ENCODE data around the gene SCRT2.
"Not testable (repeated sequence)": the region's sequence is repeated elsewhere in the genome, so short reads cannot be mapped to it uniquely, and the experiment has no call there.

SCRT2 gene

DNA sequence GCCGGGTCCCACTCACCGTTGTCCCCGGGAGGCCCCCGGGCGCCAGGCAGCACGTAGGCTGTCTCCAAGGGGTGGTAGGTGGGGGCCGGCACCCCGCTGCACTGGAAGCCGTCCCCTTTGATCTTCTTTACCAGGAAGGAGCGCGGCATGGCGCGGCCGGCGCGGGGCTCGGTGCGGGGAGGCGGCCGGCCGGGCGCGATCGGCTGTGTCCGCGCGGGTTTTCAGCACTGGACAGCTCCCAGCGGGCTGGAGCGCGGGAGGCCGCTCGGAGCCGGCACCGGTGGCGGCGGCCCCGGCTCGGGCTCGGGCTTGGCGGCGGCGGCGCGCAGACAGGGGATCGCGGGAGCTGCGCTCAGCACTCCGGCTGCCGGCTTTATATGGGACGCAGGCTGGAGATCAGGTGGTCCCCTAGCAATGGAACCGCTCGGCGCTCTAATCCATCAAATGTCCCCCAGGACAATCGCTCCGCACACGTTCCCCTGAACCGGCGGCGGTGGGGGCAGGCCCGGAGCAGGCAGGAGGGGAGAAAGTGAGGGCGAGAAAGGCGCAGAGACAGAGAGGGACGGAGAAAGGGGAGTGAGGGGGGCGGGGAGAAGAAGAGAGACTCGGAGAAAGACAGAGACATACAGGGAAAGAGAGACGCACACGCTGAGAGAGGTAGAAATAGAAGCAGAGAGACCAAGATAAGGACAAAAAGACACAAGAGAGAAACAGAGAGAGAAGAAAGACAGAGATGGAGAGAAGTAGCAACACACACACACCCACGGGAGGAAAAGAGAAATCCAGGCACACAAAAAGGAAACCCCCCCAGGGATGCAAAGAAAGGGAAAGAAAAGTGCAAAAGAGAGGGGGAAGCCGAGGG is at the start of gene SCRT2:
TSS of gene SCRT2 (minus strand) at position 350 of the 862 bp plus-strand sequence. CDS start at position 149, 201 bp downstream.
- peak within 1 kb of the TSS; percentile 48; the same call in 1 of the 2 replicates for H3K27ac ChIP-seq
- TF ChIP-seq, protein P1, sequence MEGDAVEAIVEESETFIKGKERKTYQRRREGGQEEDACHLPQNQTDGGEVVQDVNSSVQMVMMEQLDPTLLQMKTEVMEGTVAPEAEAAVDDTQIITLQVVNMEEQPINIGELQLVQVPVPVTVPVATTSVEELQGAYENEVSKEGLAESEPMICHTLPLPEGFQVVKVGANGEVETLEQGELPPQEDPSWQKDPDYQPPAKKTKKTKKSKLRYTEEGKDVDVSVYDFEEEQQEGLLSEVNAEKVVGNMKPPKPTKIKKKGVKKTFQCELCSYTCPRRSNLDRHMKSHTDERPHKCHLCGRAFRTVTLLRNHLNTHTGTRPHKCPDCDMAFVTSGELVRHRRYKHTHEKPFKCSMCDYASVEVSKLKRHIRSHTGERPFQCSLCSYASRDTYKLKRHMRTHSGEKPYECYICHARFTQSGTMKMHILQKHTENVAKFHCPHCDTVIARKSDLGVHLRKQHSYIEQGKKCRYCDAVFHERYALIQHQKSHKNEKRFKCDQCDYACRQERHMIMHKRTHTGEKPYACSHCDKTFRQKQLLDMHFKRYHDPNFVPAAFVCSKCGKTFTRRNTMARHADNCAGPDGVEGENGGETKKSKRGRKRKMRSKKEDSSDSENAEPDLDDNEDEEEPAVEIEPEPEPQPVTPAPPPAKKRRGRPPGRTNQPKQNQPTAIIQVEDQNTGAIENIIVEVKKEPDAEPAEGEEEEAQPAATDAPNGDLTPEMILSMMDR (conservative IDR thresholded peaks at IDR 0.05), result no peak

DNA sequence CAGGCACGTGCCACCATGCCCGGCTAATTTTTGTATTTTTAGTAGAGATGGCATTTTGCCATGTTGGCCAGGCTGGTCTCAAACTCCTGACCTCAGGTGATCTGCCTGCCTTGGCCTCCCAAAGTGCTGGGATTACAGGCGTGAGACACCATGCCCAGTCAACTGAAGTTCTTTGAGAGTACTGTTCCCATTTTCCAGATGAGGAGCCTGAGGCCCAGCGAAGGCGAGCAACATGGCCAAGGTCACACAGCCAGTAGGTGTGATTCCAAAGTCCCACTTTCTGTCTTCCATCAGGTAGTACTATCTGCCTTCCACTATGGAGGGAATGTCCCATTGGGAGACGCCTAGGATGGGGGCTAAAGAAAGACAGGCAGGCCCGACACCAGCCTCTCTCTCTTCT is 49.2 kb upstream of the SCRT2 start:
- H3K27ac ChIP-seq, result not testable (repeated sequence)

DNA sequence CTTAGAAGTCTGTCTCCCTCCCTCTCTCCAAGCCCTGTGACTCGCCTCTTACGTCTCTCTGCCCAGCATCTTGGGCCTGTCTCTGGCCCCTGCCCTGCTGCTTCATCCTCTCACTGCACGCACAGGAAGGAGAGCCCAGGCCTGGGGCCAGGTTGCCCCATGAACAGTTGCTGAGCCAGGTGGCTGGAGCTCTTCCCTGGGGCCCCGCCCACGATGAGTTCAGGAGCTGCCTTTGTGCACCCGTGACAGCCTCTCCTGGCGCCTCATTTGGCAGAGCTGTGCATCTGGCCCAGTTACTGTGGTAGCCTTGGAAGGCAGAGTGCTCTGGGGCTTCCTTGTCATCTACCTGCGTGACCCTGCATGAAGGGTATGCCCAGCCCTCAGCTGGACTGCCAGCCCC is 48.2 kb upstream of the SCRT2 start:
- TF ChIP-seq, protein P1 (conservative IDR thresholded peaks at IDR 0.05), result no peak
- H3K27ac ChIP-seq, result no peak overlapping the region

DNA sequence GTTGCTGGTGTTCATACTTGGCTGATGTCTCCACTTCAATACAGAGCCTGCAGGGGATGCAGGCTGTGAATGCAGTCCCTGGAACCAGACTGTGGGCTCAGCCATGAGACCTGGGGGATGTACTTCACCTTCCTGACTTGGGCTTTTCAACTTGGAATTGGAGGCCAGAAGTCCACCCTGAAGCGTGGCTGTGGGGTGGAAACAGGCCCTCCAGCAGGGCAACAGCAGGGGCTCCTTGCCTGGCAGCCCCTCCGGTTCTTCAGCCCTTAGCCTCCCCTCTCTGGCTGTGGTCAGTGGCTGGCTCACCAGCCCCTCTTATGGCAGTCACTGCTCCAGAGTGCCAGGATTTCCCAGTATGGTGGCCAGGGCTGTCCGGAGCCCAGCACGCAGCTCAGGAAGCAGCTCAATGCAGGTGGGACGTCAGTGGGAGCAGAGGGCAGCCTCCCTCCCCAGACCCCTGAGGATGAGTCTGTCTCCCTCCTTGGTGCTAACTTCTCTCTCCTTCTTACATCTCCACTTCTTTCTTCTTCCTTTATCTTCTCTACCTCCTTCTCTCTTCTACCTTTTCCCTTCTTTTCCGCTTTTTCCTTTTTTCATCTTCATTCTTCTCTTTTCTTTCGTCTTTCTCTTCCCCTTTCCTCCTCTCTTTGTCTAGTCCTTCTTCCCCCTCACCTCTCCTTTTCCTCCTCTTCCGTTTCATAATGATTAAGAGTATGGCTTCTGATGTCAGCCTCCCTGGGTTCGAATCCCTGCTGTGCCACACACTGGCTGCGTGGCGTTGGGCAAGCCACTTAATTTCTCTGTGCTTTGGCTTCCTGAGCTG is 47.4 kb upstream of the SCRT2 start:
- TF ChIP-seq, protein P1 (conservative IDR thresholded peaks at IDR 0.05), result no peak
- no peak overlapping the region for H3K27ac ChIP-seq

DNA sequence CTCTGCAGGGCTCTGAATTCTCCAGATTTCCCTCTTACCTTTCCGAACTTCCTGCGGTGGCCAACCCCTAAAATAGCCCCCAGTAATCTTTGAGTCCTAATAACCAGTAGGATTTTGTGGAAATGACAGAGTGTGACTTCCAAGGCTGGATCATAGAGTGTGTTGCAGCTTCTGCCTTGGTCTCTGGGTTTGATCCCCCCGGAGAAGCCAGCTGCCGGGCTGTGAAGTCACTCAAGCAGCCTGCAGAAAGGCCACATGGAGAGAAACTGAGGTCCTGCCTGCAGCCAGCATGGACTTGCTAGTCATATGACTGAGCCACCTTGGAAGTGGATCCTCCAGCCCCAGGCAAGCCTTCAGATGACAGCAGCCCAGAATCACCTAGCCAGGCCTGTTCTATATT is 46.3 kb upstream of the SCRT2 start:
- no peak overlapping the region for H3K27ac ChIP-seq
- TF ChIP-seq, protein P1 (conservative IDR thresholded peaks at IDR 0.05), result no peak

DNA sequence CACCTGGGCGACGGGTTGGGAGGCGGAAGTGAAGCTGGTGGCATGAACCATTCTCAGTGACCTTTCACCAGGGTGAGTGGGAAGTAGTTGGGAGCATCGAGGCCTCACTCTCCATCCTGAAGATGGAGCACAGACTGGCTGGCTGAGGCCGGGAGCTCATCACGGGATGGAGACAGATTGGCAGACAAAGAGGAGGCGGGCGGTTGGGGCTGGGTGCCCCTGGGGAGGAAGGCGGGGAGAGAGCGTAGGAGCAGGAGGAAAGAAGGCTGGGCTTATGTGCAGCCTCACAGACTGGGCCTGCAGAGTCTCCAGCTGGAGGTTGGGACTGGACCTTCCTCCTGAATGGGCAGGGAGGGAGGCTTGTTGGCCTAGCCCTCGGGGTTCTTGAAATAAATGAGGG is 44.2 kb upstream of the SCRT2 start:
- H3K27ac ChIP-seq, result no peak overlapping the region
- TF ChIP-seq, protein P1 (conservative IDR thresholded peaks at IDR 0.05), result no peak

DNA sequence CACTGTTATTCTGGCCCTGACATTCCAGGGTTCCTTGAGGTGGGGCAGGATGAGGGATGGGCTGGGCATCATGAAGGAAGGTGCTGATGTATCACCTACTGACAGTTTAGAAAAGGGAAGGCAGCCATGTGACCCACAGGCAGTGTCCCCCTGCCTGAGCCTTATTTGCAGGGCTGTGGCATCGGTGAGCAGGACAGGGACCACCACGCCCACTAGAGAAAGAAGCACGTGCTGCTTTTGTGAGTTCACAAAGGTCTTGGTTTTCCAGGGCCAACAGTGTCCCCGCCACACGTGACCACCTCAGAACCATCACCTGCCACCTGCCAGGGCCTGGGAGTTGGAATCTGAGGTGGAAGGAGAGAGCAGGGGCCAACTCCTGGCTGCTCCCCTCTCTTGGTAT is 43.5 kb upstream of the SCRT2 start:
- TF ChIP-seq, protein P1 (conservative IDR thresholded peaks at IDR 0.05), result no peak
- no peak overlapping the region for H3K27ac ChIP-seq
